Tibial nerve (tissue), 4 donors: ENCODE data around the gene ZNF385B. TPM values are rescaled to one million over a fixed set of nuclear protein-coding genes. Genes with fewer than 3 reads are reported as not detected.

Source experiments
- DNase-seq, 2 donors: peaks; one replicate each; pipeline ENCODE4 v3.0.0-alpha.2; 2019; ENCODE audit warnings: low spot score in 2 of 2
- H3K27ac ChIP-seq, 4 donors: fragments of 200-600 bp; sonication (generic) in 3 of 4; one replicate each; pipeline ENCODE4 v1.5.1; 2017 to 2019; ENCODE audit warnings: mild to moderate bottlenecking in 1 of 4
- H3K27me3 ChIP-seq, 2 donors: fragments of 200-600 bp; sonication (generic) in 1 of 2; one replicate each; pipeline versions ENCODE4 v1.5.1 to v1.6.0; 2017 to 2019
- H3K36me3 ChIP-seq, 3 donors: fragments of 200-600 bp; sonication (generic); one replicate each; pipeline ENCODE4 v1.5.1; 2018 to 2019
- H3K4me1 ChIP-seq, 4 donors: fragments of 200-600 bp; sonication (generic) in 3 of 4; one replicate each; pipeline ENCODE4 v1.5.1; 2017 to 2019
- H3K4me3 ChIP-seq, 4 donors: fragments of 200-600 bp; sonication (generic) in 3 of 4; one replicate each; pipeline ENCODE4 v1.5.1; 2017 to 2019; ENCODE audit warnings: mild to moderate bottlenecking in 1 of 4, moderate library complexity in 1 of 4
- H3K9me3 ChIP-seq, 4 donors: fragments of 200-600 bp; sonication (generic) in 3 of 4; one replicate each; pipeline ENCODE4 v1.5.1; 2017 to 2019
- CTCF ChIP-seq, 5 experiments: fragments of 200-600 bp in 3 of 5; fragments of 450-650 bp in 2 of 5; sonication (generic) in 3 of 5; IDR thresholded peaks; one replicate each; pipeline ENCODE4 v1.5.1; 2016 to 2019; ENCODE audit warnings: antibody characterized with exemption in 5 of 5, mild to moderate bottlenecking in 3 of 5, moderate library complexity in 2 of 5
- EP300 ChIP-seq, 2 donors: sonication (generic); formaldehyde crosslinking; IDR thresholded peaks; one replicate each; pipeline ENCODE4 v1.6.1; 2017; ENCODE audit warnings: antibody characterized with exemption in 2 of 2, mild to moderate bottlenecking in 1 of 2
- POLR2A ChIP-seq, 2 donors: fragments of 450-650 bp; IDR thresholded peaks; one replicate each; pipeline ENCODE4 v1.6.1; 2017; ENCODE audit warnings: antibody characterized with exemption in 2 of 2, mild to moderate bottlenecking in 2 of 2, moderate library complexity in 2 of 2
- WGBS, 2 donors: methylation state at CpG; one replicate each; pipeline ENCODE4 v1.1.5; 2018; 5-methylcytosine and 5-hydroxymethylcytosine counted together
- total RNA-seq, 4 donors: library from RNA; depleted of rRNA; stranded (reverse); fragments of >200 nt; gene quantifications; one replicate each; pipeline ENCODE4 v1.1.0, GENCODE V29; 2016

The ZNF385B gene
- total RNA-seq, 4 donors from 2014 or later = 1.2 to 3.9 (median 2.6) TPM

- Histone ChIP-seq H3K36me3 (no peaks in the 10 kb centered on the region), H3K9me3 (no peaks in the 10 kb centered on the region), H3K27ac (no peak overlapping the region), H3K4me1 (no peaks in the 10 kb centered on the region), H3K27me3 (no peaks in the 10 kb centered on the region), H3K4me3 (no peak overlapping the region)
- DNase-seq = no peak
- 92 to 94% methylated on average over 3 of the region's 3 CpGs for WGBS, 2 donors
- TF ChIP-seq EP300 (IDR thresholded peaks at IDR 0.05) (no peak), CTCF (IDR thresholded peaks at IDR 0.05) (no peak), POLR2A (IDR thresholded peaks at IDR 0.05) (no peak)
These were observed 238.6 kb downstream of the ZNF385B start for GRCh38 chr2:179622635-179623300.

DNA sequence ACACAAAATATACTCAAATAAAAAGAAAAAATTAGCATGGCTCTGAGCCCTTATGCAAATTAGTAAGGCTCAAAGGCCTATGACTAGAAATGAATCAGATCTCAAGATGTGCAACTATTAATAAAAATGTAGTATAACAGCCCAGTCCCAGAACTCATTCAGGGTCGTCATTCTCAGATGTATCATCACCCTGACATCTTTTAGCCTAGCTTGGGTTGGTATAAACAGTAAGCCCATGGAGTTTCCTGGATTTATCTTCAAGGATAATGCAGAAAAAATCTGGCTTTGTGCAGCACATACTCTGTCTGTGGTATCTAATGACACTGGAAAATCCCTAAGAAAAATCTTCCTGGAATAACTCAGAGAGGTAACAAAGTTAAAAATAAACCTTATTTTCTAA, 239.3 kb downstream of the ZNF385B start:
- no peak for DNase-seq
- no peaks in the 10 kb centered on the region for H3K36me3 ChIP-seq
- 60 to 63% methylated on average over 1 of the region's 1 CpG for WGBS, 2 donors
- no peak overlapping the region for H3K27ac ChIP-seq
- no peaks in the 10 kb centered on the region for H3K4me1 ChIP-seq
- H3K9me3 ChIP-seq = no peaks in the 10 kb centered on the region
- H3K4me3 ChIP-seq = no peak overlapping the region
- TF ChIP-seq CTCF (IDR thresholded peaks at IDR 0.05) (no peak), EP300 (IDR thresholded peaks at IDR 0.05) (no peak), POLR2A (IDR thresholded peaks at IDR 0.05) (no peak)
- H3K27me3 ChIP-seq = no peaks in the 10 kb centered on the region

- H3K27ac ChIP-seq = no peak overlapping the region
- no peak for DNase-seq
- no peak overlapping the region for H3K4me3 ChIP-seq
- WGBS, 2 donors = 93 to 96% methylated on average over 1 of the region's 1 CpG
- H3K36me3 ChIP-seq = no peaks in the 10 kb centered on the region
- no peaks in the 10 kb centered on the region for H3K27me3 ChIP-seq
- H3K4me1 ChIP-seq = no peaks in the 10 kb centered on the region
- TF ChIP-seq EP300 (IDR thresholded peaks at IDR 0.05) (no peak), POLR2A (IDR thresholded peaks at IDR 0.05) (no peak), CTCF (IDR thresholded peaks at IDR 0.05) (no peak)
- no peaks in the 10 kb centered on the region for H3K9me3 ChIP-seq
These were observed 241.4 kb downstream of the ZNF385B start for GRCh38 chr2:179619947-179620467.

GRCh38 chr2:179614121-179614520, 247.3 kb downstream of the ZNF385B start:
- Histone ChIP-seq H3K36me3 (no peaks in the 10 kb centered on the region), H3K27me3 (no peaks in the 10 kb centered on the region), H3K9me3 (no peaks in the 10 kb centered on the region), H3K4me3 (no peak overlapping the region), H3K27ac (no peak overlapping the region), H3K4me1 (no peaks in the 10 kb centered on the region)
- 66 to 71% methylated on average over 3 of the region's 3 CpGs for WGBS, 2 donors
- no peak for DNase-seq
- TF ChIP-seq EP300 (IDR thresholded peaks at IDR 0.05) (no peak), POLR2A (IDR thresholded peaks at IDR 0.05) (no peak), CTCF (IDR thresholded peaks at IDR 0.05) (no peak)

- DNase-seq = no peak
- Histone ChIP-seq H3K4me3 (no peak overlapping the region), H3K9me3 (no peaks in the 10 kb centered on the region), H3K4me1 (no peaks in the 10 kb centered on the region), H3K27ac (no peak overlapping the region), H3K36me3 (no peaks in the 10 kb centered on the region), H3K27me3 (no peaks in the 10 kb centered on the region)
- WGBS, 2 donors = 83 to 91% methylated on average over 4 of the region's 4 CpGs
- no peak for TF ChIP-seq POLR2A (IDR thresholded peaks at IDR 0.05)
- TF ChIP-seq EP300 (IDR thresholded peaks at IDR 0.05) = no peak
- no peak for TF ChIP-seq CTCF (IDR thresholded peaks at IDR 0.05)
These were observed 247.7 kb downstream of the ZNF385B start for GRCh38 chr2:179613701-179614100.
